Measurements from ENCODE around the gene HILPDA.

GRCh38 chr7:128431221-128431620 is 24.5 kb upstream of the HILPDA start:
- no peak for TF ChIP-seq JUN (IDR thresholded peaks at IDR 0.05; ENCODE audit: borderline replicate concordance, insufficient read depth, insufficient read length, low read depth)
- no peak for TF ChIP-seq POLR2A (IDR thresholded peaks at IDR 0.05; ENCODE audit: low read depth, low read length)
- no peak for TF ChIP-seq CTCF (IDR thresholded peaks at IDR 0.05; ENCODE audit: extremely low read depth in 1 of 2, insufficient read depth in 1 of 2, low read depth in 1 of 2, low read length in 2 of 2)
- no peak for TF ChIP-seq EZH2 (IDR thresholded peaks at IDR 0.05; ENCODE audit: borderline replicate concordance, low read depth, low read length, severe bottlenecking)

Measured in endothelial cell of umbilical vein (primary cell).